IPS DF 4.7 (cell line): ENCODE measurements around the gene FIBP.

Experiments
- DNase-seq: peaks from one replicate; pipeline ENCODE4 v3.0.0-alpha.2; 2013; ENCODE audit warnings: low spot score; ENCODE audit errors: extremely low read depth

Gene FIBP

DNA sequence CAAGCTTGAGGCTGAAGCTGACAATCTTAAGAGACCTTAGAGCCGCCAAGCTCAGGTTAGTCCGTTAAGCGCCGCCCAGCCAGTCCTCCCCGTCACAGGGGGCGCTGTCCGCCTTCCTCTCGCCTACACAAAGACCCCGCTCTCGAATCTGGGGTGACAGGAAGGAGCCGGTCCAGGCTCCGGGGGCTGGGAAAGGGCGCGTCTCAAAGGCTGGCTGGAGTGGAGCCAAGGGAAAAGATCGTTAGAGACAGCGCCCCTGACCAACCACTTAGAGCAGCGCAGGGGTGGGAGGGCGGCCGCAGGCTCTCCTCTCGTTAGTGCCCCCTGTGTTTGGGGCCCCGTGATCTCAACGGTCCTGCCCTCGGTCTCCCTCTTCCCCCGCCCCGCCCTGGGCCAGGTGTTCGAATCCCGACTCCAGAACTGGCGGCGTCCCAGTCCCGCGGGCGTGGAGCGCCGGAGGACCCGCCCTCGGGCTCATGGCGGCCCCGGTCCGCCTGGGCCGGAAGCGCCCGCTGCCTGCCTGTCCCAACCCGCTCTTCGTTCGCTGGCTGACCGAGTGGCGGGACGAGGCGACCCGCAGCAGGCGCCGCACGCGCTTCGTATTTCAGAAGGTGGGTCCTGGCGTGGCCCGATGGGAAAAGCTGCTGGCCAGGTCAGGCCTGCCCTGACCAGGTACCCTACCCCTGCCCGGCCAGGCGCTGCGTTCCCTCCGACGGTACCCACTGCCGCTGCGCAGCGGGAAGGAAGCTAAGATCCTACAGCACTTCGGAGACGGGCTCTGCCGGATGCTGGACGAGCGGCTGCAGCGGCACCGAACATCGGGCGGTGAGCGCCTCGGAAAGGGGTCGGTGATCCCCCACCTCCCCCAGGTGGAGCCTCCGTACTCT lies 27.8 kb downstream of the FIBP start, which contains the start of gene MUS81:
Gene MUS81, plus strand, starts transcription at position 156 of the 887 bp plus-strand sequence. Its CDS starts 321 bp downstream, at position 477.
- DNase-seq, result no peak

DNA sequence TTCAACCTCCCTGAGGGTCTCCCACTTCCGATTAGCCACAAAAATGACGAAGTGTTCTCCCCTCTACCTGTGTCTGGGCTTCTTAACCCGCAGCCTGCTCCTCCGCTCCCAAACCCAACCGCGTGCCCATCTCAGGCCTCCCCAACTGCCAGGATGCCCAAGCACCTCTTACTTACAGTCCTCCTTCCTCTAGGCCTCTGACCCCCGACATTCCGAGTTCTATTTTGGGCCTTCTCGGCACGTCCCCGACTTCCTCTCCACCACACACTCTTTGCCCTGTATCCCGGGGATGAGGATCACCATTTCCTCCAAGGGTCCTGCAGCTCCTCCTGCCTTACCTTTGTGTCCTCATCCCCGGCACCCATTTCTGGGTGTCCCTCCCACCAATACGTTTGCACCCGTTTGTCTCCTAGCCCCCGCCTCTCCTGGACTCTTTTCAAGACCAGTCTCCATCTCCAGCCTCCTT lies 28.4 kb downstream of the FIBP start:
- no peak for DNase-seq

DNA sequence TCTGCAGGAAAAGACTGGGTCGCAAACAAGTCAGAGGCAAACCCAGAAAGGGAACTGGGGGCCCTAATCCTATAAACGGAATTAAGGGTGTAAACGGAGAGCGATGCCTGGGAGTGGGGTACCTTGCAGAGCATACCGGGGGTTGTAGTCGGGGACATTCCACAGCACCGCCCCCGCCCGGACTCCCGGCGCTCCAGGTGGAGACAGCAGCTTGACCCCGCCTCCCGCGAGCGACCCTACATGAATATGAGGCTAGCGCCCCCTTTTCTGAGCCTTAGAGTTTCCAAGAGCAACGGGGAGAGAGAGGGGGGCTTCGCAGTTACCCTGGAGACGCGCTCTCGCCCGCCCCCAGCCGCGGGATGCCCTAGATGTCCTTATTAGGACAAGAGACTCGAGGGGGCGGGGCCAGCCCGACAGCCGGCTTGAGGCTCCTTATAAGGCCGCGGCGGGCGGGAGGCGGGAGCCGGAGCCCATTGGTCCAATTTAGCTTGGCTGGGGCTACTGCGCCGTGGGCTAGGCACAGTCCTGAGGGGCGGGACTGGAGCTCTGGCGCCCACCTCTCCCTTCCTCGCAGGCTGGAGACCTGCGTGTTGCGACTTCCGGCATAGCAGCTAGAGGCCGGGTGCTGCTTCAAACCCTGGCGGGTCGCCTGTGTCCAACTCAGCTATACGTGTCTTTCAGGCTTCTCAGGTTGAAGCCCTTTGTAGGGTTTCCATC lies 29.0 kb downstream of the FIBP start:
- DNase-seq, result peak; percentile 93

DNA sequence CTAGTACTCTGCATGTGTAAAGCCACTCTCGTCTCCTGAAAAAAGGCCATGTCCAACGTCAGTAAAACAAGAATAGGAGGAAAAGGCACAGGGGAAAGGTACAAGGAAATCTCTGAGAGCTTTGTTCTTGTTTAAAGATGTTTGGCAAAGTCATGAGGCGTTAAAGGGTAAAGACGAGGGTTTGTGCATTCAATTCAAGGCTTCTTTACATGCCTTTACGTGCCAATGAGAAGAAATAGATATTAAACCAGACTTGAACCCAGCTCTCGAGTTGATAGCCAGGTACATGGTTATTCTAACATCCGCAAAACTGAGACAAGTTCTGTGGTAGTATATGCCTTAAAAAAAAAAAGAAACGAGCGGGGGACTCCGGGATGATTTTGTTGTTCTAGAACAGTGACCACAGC lies 29.6 kb downstream of the FIBP start:
- no peak for DNase-seq

DNA sequence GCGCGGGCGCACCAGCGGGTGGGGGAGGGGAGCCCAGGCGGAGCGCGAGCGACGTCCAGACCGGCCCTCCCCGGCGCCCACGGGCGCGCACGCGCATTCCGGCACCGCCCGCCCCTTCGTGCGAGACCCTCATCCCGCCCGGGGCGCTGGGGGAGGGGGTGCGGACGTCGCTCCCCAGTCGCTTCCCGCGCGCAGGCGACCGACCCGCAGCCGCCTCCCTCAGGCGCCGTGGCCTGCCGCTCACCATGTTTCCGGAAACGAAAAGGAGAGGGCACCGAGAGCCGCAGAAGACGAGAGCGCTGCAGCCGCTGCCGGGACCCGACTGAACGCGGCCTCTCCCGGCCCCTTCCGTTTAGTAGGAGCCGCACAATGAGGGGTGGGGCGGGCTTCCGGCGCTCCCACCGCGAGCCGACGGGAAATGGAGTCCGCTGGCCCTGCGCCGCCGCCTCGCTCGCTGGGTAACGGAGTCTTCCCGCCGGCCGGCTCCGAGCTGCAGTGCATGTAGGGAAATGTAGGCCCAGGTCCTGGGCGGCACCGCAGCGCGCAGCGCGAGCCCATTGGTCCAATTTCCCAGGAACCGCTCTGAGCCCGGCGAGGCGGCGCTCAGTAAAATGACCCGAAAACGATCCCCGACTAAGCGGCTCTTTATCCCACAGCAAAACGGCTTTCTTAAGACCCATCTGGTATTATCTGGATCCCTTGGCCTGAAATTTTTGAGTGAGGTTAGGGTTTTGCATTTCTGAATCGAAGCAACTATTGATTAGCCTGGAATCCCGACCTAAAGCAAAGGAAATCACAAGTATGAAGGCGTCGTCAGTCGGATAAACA lies 30.2 kb downstream of the FIBP start, which contains the start of gene CFL1:
Gene CFL1, minus strand, starts transcription at position 328 of the 828 bp plus-strand sequence. Its CDS starts 81 bp downstream, at position 247.
- DNase-seq, result no peak

DNA sequence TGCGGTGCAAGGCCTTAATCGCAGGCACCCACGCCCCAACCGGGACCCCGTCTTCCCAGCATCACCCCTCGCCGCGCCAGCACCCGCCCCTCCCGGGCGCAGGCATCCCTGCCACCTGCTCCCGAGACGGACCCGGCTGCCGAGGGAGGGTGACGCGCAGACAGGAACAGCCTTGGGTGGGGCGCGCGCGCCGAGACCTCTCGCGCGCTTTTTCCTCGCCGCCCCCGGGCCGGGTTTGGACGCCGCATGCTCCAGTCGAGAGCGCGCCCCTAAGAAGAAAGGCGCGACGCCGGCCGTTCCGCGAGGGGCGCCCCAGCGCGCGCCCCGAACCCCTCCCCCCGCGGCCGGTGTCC lies 30.8 kb downstream of the FIBP start:
- DNase-seq, result no peak

DNA sequence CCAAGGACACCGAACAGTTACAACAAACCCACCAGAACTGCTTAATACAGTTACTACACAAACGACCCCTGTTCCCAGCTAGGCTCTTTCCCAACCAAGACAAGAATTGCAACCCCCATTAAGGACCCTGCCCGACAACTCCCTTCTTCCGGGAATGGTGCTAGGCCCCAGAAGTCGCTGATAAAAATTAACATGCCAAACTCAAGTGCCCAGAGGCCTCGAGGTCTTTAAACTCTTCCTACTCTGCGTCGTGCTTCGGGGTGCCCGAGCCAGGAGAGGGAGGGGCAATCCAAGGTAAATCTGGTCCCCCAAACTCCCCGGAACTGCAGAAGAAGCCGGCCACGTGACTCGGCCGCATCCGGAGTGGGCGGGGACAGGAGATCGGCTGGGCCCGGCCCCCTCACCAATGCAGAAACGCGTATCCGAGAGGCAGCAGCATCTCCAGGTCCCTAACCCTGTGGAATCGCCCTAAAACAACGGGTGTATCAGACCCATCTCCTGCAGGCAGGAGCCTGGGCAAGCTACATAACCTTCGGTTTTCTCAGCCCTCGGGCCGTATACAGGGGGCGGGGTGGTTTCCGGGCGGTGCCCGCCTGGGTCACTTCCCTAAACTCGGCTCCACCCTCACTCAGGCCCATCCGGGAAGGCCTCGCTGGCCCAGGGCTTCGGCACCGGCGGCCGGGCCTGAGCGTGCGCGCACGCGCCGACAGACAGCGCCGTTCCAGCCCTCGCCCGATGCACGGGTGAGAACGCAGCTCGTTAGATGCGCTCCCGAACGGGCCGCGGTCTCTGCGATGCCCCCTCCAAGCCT lies 31.4 kb downstream of the FIBP start:
- no peak for DNase-seq

DNA sequence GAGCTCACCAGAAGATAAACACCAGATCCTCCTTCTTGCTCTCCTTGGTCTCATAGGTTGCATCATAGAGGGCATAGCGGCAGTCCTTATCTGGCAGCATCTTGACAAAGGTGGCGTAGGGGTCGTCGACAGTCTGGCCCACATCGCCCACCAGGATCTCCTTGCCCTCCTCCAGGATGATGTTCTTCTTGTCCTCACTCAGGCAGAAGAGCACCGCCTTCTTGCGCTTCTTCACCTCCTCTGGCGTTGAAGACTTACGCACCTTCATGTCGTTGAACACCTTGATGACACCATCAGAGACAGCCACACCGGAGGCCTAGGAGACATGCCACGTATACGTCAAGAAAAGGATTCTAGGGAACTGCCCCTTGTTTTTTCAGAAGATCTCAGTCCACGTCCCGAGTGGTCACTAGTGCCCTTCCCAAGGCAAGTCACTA lies 32.3 kb downstream of the FIBP start:
- DNase-seq, result no peak

DNA sequence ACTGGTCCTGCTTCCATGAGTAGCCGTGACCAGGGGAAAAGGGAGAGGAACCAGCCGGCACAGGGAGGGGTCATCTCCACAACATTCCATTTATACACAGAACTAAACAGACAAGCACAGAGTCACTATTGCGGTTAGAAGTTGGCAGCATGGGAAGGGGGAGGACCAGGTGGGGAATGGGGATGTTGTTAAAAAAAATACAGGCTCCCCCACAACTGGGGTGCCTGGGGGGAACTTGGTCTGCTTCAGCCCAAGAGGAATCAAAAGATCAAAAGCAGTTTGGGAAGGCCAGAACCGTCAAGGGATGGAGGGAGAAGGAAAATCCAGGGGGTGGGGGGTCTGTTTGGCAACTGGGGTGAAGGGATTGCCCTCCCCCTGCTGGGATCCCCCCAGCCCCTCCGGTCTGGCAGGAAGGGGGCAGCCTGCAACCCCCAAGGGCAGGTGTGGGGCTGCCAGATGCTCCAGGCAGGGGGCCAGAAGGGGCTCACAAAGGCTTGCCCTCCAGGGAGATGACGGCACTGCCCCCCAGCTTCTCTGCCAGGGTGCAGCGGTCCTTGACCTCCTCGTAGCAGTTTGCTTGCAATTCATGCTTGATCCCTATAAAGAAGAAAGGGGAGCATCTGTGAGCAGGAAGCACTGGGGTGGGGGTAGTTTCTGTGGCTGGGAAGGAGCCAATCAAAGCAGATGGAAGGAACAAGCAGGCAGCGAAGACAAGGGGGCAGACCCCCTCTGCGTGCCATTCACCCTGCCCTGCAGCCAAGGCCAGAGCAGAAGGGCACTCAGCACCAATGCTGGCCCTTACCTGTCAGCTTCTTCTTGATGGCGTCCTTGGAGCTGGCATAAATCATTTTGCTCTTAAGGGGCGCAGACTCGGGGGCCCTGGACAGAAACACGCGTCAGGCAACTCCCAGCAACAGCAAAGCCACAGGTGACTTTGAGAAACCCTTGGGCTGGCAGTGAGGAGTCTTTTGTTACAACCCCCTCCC lies 33.1 kb downstream of the FIBP start:
- DNase-seq, result no peak

DNA sequence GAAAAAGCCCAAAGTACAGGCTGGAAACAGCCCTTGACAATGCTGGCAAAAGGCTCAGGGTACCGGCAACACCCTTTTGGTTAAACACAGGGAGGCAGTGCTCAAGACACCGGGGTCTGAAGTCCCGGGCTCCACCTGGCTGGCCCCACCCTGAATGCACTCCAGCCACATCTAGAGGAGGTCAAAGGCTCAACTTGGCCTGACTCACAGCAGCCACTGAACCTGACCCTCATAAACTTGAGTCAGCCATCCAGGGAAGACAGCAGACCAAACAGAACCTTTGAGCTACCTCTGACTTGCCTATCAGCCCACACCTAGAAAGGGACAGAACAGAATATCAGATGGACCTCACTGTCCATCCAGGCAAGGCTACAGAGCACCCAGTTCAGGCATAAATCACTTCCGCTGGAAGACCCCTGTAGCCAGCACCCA lies 34.1 kb downstream of the FIBP start:
- no peak for DNase-seq

DNA sequence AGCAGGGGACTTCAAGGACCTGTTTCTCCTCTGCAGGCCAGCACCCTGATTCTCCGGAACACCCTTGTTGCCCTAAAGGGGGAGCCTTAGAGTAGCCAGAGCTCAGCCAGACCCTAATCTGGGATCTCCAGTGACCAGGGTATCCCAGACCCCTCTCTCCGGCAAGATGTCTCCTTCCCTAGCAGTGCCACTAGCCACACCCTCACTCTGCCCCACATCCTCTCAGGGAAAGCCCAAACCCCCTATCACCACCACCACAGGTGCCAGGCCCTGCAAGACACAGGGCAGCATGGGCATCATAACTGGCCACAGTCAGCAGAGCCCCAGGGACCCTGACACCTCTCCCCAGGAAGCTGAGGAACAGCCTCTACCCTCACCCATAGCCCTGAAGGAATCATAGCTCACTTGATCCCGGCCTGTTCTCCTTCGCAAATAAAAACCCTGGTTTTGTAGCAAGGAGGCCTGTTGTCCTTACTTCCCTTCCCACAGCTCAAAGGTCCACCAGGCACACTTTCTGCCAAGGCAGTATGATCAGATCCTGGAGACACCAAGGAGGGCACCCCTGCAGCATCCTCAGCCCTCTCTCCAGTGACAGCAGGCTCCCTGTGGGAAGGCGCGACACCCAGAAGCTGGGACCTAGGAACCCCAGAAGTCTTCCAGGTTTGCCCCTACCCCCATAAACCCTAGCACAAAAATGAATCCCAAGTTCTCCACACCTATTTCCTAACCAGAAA lies 34.9 kb downstream of the FIBP start:
- DNase-seq, result no peak

DNA sequence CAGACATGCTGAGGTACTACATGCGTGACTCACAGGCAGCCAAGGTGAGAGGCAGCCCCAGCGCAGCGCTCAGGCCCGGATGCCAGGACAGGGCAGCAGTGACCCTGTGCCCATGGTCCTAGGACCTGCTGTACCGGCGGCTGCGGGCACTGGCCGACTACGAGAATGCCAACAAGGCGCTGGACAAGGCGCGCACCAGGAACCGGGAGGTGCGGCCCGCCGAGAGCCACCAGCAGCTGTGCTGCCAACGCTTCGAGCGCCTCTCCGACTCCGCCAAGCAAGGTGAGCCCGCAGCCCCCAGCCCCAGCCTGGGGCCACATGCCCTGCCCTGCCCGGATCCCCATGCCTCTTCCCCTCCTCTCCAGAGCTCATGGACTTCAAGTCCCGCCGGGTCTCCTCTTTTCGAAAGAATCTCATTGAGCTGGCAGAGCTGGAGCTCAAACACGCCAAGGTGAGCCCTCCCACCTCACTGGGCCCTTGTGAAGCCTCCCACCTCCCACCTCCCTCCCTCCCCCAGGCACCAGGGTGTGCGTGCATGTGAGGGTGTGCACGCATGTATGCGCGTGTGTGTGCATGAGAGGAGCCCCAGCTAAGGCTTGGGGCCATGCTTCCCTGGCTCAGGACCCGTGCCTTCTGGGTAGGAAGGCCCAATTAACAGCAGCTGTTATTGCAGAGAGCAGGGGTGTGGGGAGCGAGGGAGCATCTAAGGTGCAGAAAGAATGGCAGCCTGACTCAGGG lies 35.6 kb downstream of the FIBP start:
- no peak for DNase-seq

DNA sequence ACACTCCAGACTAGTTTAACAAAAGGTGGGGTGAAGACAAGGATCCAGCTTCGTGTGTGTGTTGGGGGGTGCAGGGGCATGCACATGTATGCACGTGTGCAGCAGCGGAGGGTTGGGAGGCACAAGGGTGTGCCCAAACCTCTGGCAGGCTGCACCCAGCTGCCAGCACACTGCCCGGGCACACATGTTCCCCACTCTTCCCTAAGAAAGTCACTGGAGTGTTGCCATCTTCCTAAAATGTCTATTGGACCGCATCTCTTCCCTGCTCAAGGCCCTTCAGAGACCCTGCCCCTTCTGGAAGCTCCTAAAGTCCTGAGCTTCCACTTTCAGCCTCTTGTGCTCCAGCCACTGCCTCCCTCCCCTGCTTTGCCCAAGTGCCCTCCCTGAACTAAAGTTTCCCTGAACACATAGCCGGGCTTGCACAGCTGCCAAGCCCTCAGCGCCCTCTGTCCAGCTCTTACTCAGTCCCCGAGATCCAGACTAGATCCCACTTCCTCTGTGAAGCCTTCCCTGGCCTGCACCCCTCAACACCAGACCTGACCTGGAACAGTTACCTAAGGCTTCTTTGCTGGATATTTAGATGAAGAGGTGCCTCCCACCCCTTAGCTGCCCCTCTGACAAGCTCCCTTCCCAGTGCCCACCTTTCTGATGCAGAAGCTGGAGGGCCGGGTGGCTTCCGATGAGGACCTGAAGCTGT lies 36.3 kb downstream of the FIBP start:
- DNase-seq, result no peak

DNA sequence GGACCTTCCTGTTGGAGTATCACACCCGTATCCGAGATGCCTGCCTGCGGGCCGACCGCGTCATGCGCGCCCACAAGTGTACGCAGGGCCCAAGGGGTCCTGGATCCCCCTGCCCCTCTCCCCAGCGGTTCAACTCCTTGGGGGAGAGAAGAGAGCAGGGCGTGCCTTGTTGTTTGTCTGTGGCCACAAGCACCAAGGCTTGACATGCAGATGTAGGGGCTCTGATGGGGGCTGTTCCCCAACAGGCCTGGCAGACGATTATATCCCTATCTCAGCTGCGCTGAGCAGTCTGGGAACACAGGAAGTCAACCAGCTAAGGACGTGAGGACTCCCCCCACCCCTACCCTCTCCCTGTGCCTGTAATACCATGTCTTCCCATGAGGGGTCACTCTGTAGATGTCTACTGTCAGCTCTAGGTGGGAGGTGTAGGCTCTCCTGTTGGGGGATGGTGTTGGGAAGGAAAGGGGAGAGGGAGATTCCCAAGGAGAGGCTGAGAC lies 37.1 kb downstream of the FIBP start:
- no peak for DNase-seq

DNA sequence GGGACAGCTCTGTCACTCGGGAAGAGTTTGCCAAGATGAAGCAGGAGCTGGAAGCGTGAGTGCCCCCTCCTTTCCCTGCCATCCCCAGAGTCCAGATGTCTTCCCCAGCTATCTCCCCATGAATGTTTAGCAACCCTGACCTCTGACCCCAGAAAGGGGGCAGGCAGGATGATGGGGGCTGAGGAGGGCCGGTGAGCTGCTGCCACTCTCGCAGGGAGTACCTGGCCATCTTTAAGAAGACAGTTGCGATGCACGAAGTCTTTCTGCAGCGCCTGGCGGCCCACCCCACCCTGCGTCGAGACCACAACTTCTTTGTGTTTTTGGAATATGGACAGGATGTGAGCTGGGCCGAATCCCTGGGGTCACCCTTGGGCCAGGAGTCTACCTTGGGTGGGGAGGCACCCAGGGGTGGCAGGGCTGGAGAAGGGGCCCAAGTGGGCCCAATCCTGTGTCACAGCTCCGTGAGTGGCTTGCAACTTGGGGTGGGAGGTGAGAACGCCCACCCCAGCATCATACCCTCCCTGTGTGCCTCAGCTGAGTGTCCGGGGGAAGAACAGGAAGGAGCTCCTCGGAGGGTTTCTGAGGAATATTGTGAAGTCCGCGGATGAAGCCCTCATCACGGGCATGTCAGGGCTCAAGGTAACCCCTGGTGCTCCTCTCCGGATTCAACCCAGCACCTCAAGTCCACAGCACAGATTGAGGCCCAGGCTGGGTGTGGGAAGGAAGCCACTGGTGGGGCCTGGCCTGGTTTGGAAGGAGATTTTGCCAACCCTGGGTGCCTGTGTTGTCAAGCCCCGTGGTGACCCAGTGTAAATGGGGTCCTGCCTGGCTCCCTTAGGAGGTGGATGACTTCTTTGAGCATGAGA lies 37.8 kb downstream of the FIBP start:
- no peak for DNase-seq

DNA sequence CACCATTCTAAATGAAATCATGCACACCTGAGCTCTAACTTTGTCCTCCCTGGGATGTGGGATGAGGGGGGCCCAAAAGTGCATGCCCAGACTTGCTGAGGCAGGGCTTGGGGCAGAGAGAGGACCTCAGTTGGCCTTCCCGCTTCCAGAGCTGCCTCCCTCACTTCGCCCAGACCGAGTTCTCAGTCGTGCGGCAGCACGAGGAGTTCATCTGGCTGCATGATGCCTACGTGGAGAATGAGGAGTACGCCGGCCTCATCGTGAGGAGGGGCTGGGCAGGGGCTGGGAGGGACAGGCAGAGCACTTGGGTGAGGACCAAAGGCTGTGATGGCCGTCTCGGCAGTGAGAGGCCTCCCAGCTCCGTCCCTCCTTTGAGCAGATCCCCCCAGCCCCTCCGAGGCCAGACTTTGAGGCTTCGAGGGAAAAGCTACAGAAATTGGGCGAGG lies 38.5 kb downstream of the FIBP start:
- DNase-seq, result no peak
